RCC 7860 (cell line): ENCODE data around the gene PSMB11.
"Not testable (repeated sequence)": the region's sequence is repeated elsewhere in the genome, so short reads cannot be mapped to it uniquely, and the experiment has no call there.

Source experiments
- DNase-seq: peaks from one replicate; pipeline ENCODE4 v3.0.0-alpha.2; 2015; ENCODE audit warnings: low spot score
- FAIRE-seq: peaks from 2 replicates; lab custom pipeline; 2012; peaks lifted over from hg19 to GRCh38; lab: Jason Lieb, UNC

PSMB11 gene

DNA sequence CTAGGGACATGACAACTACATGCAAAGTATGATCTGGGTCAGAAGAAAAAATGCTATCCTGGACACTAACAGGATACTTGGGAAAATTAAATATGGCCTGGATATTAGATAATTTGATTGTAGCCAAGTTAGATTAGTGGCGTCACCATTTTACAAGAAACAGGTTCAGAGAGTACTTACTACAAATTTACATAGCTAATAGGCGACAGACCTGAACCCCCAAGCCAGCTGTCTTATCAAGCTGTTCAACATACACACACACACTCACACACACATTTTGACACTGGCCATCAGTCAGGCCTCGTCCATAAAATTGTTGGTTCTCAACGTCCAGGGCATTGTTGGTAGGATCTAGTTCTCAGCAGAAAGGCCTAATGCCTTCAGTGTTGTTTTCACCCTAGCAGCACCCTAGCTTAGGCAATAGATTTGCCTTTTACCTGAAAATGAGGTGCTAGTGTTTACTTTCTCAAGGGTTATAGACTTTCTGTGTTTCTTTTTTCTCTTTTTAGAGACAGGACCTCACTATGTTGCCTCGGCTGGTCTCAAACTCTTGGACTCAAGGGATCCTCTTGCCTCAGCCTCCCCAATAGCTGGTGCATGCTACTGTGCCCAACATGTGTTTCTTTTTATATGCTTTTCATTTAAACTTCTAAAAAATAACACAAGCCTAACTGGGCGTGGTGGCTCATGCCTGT is 28.8 kb upstream of the PSMB11 start:
- FAIRE-seq (no peak), DNase-seq (no peak)

DNA sequence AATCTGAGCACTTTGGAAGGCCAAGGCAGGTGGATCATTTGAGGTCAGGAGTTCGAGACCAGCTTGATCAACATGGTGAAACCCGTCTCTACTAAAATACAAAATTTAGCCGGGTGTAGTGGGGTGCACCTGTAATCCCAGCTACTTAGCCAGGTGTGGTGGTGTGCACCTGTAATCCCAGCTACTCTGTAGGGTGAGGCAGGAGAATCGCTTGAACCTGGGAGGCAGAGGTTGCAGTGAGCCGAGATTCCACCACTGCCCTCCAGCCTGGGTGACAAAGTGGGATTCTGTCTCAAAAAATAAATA is 28.3 kb upstream of the PSMB11 start:
- not testable (repeated sequence) for FAIRE-seq

GRCh38 chr14:23015618-23016017 is 26.4 kb upstream of the PSMB11 start:
- no peak for FAIRE-seq
- DNase-seq = no peak

More for the DNA sequence above, 28.3 kb upstream of the PSMB11 start:
- DNase-seq = not testable (repeated sequence)

DNA sequence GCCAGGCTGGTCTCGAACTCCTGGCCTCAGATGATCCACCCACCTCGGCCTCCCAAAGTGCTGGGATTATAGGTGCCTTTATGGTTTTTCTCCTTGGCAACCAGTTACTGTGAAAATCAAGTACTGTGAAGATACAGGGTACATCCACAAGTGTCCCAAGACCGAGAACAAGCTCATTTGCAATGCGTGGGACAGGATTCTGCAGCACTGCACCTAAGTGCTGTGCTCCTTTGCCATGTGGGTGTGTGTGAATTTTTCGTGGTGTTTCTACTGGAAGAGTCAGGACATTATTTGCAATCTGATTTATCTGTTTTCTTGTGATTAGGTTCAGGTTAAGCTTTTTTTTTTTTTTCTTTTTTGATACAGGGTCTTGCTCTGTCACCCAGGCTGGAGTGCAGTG is 24.9 kb upstream of the PSMB11 start:
- FAIRE-seq = no peak
- no peak for DNase-seq

GRCh38 chr14:23018107-23018506 is 23.9 kb upstream of the PSMB11 start:
- FAIRE-seq = no peak
- no peak for DNase-seq

- DNase-seq = no peak
- FAIRE-seq = no peak
These were observed 21.6 kb upstream of the PSMB11 start for GRCh38 chr14:23020143-23021128.

DNA sequence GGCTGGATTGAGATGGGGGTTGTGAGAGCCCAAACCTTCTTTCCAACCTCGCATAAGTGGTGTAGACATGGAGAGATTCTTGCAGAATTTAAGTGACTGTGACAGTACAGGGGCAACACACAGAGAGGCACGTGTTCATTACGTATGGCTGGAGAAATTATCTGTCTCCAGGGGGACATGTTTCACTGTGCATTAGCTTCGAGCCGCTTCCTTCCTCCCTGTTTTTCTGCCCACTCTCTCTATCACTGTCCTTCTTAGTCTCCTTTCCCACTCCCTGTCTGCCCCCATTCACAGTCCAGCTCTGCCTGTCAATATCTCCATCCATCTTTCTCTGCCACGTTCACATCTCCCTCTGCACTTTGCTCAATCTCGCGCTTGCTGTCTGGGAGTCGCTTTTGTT is 20.6 kb upstream of the PSMB11 start:
- FAIRE-seq (no peak), DNase-seq (no peak)

DNA sequence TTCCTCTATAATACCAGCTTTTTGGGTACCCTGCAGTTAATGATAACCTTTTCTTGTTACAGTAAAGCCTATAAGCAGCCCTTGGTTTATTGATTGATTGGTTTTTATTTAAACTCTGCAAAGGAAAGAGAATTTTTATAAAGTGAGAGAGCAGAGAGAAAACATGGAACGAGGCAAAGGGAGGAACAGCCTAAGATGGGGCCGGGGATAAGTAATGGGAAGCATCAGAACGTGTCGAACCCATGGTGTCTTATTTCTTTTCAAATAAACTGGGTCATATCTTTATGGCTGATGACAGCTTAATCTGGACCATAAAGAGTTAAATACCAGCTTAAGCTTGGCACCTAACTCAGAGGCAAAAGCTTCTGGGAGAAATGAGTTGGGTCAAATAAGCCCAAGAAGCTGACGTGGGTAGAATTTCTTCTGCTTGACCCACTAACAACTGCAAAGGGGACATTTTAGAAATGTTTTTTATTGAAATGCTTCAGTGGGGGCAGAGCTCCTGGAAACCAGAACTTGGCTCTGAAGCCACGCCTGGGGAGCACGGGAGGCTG is 20.0 kb upstream of the PSMB11 start:
- DNase-seq (no peak), FAIRE-seq (no peak)

- DNase-seq = no peak
- FAIRE-seq = no peak
These were observed 18.8 kb upstream of the PSMB11 start for GRCh38 chr14:23023022-23023794.

DNA sequence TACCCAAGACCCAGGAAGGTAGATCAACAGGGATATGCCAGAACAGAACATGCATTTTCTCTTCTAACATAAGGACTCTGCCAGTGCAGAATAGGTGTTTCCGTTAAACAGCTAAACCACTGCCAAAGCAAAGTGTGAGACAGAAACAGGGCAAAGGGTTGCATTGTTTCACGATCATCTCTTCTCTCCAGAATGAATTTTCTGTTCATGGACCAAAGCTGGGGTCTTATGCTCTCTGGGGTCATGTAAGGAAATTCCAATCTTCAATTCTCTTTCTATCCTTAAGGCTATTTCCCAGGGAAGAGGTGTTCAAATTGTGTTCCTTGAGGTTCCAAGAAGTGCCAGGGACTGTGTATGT is 18.2 kb upstream of the PSMB11 start:
- DNase-seq (no peak), FAIRE-seq (no peak)

GRCh38 chr14:23024612-23025075 is 17.4 kb upstream of the PSMB11 start:
- DNase-seq = no peak
- FAIRE-seq = no peak

GRCh38 chr14:23025151-23025814 is 16.7 kb upstream of the PSMB11 start:
- DNase-seq (no peak), FAIRE-seq (no peak)

GRCh38 chr14:23028799-23029198 is 13.2 kb upstream of the PSMB11 start:
- no peak for FAIRE-seq
- no peak for DNase-seq

DNA sequence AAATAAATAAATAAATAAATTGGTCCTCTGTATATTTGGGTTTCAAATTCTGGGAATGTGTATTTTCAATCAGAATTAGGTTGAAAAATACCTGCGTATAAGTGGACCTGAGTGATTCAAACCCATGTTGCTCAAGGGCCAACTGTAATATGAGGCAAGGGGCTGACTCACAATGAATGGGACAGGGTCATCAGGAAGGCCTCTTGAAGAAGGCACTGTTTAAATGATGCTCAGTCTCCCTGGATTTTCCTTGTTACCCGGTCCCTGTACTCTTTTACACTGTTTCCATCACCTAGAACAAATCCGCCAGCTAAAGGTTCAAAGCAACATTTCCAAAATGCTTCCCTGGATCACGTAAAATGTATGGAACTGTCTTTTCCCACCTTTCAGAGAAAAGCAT is 11.1 kb upstream of the PSMB11 start:
- DNase-seq (no peak), FAIRE-seq (no peak)

- DNase-seq = no peak
- FAIRE-seq = no peak
These were observed 8.7 kb upstream of the PSMB11 start for GRCh38 chr14:23033251-23033727.

- no peak for FAIRE-seq
These were observed 8.1 kb upstream of the PSMB11 start for GRCh38 chr14:23033801-23034497.

DNA sequence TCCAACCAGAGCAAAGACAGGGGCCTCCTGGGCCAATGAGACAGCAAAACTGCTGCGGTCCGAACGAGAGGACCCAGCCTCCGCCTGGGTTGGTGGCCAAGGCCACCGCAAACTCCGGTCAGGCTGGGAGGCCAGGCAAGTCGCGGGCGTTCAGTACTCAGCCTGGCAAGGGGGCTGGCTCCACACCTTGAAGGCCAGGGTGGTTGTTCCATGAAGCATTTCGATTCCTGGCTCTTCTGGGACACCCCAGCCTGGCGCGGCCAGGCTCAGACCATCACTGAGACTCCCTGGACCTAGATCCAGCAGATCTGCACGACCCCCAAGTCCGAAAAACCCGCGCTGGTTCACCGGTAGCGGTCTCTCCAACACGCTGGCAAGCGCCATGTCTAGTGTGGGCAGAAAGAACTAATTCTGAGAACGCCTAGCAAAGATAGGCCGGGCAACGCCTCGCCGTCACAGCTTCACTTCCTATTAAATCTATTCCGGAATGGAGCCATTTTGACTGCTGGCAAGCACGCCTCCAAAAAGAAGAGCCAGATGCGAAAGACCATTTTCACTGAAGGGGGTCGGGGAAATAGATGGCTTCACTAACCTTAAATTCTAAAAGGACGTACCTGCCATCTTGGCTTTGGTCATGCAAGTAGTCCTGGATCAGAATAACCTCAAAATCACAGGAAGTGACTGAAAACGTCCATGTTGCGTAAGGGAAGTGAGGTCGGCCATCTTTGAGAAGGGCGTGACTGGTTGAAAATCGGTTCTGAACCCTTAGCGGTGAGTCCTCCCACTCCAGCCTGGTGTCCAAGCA is 7.3 kb upstream of the PSMB11 start, which contains the start of gene PSMB5:
Gene PSMB5 (minus strand): TSS at position 403 of the 805 bp plus-strand sequence. CDS start 19 bp downstream, at position 384.
- FAIRE-seq (no peak), DNase-seq (peak; percentile 79)

More at GRCh38 chr14:23033801-23034497, 8.1 kb upstream of the PSMB11 start:
- no peak for DNase-seq

GRCh38 chr14:23035303-23036144 is 6.5 kb upstream of the PSMB11 start:
- DNase-seq (no peak), FAIRE-seq (no peak)
